ENCODE measurements around the gene C11orf54.

DNA sequence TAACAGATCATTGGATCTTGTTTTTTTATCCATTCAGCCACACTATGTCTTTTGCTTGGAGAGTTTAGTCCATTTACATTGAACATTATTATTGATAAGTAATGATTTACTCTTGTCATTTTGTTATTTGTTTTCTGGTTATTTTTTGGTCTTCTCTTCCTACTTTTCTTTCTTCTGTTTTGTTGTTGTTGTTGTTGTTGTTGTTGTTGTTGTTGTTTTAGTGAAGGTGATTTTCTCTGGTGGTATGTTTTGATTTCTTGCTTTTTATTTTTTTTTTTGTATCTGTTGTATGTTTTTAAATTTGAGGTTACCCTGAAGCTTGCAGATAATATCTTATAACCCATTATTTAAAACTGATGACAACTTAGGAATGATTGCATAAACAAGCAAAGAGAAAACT, 28.8 kb upstream of the C11orf54 start:
- TF ChIP-seq GATA2 (IDR thresholded peaks at IDR 0.05; ENCODE audit: low read depth, low read length) (no peak), GATA3 (IDR thresholded peaks at IDR 0.05; ENCODE audit: low read depth, low read length) (no peak)

All from SH-SY5Y (cell line).